H1 (cell line): Measurements from ENCODE around the gene PDHX. TPM values are rescaled to one million over a fixed set of nuclear protein-coding genes. Genes with fewer than 3 reads are reported as not detected.

Source experiments
- NANOG ChIP-seq: IDR thresholded peaks from 2 replicates; pipeline ENCODE4 v1.6.1; 2011; ENCODE audit warnings: low read length, low read depth, mild to moderate bottlenecking, inconsistent platforms; ENCODE audit not compliant: insufficient read depth, poor library complexity, severe bottlenecking
- PHF8 ChIP-seq: fragments of 200-600 bp; sonication (generic); conservative IDR thresholded peaks from 2 replicates; pipeline ENCODE4 v1.7.1; 2012; ENCODE audit warnings: low read depth, mild to moderate bottlenecking, inconsistent platforms, low read length, moderate library complexity
- SIN3A ChIP-seq, 2 experiments: IDR thresholded peaks in 1 of 2; conservative IDR thresholded peaks in 1 of 2; 2 replicates each; pipeline ENCODE4 v1.6.1; 2011 to 2012; ENCODE audit warnings: low read length in 2 of 2, improper control_type of control experiment in 1 of 2, low read depth in 1 of 2, mild to moderate bottlenecking in 1 of 2
- polyA plus RNA-seq, 7 experiments: library from polyadenylated mRNA; depleted of rRNA in 3 of 7; stranded (reverse) in 5 of 7; unstranded in 2 of 7; fragments of >200 nt in 5 of 7; fragments of 200-250 nt in 2 of 7; gene quantifications; 1 replicate in 5 of 7; 2 replicates in 1 of 7; 4 replicates in 1 of 7; pipeline versions ENCODE4 v1.2.1 to v1.2.3, GENCODE V29; 2011 to 2013; ENCODE audit warnings: missing spikeins in 2 of 7, mixed read lengths in 2 of 7
- total RNA-seq: library from RNA; stranded (reverse); fragmentation: NEBNext Ultra II Directional; extraction: Animal tissue kit (Norgen Biotek cat#: 25700); gene quantifications from 2 replicates; pipeline ENCODE4 v1.2.1, GENCODE V29; 2021

Gene PDHX
- total and polyA plus RNA-seq, 2 of the 8 experiments (the other 6 are each of a cell fraction or from before 2014, with no cell fraction given): 12.4 to 51.9 TPM

GRCh38 chr11:34988294-34989255 lies 72.2 kb downstream of the PDHX start (continued):
- TF ChIP-seq NANOG: no peak
- no peak for TF ChIP-seq PHF8
- TF ChIP-seq SIN3A (conservative IDR thresholded peaks at IDR 0.05 in 1 of 2, IDR thresholded peaks at IDR 0.05 in 1 of 2; ENCODE audit: low read depth in 1 of 2, low read length in 2 of 2): no peak
